OCI-LY3 (cell line): ENCODE results near the gene NAV1.
"Not testable (repeated sequence)": the region's sequence is repeated elsewhere in the genome, so short reads cannot be mapped to it uniquely, and the experiment has no call there.

Source experiments
- H2AFZ ChIP-seq: fragments of 200-600, 300-600 bp; shearing (Covaris generic); 2 replicates; pipeline ENCODE4 v1.6.0; 2014; ENCODE audit warnings: antibody characterized with exemption, low read depth, low read length
- H3K27ac ChIP-seq: fragments of 200-600, 300-600 bp; sonication (generic); 2 replicates; pipeline ENCODE4 v1.5.1; 2014; ENCODE audit warnings: mild to moderate bottlenecking, low read length, moderate library complexity, mixed read lengths
- H3K27me3 ChIP-seq: fragments of 200-600, 300-600 bp; sonication (generic); 2 replicates; pipeline ENCODE4 v1.6.1; 2014; ENCODE audit warnings: low read depth, low read length, mixed read lengths
- H3K36me3 ChIP-seq: fragments of 200-600, 300-600 bp; sonication (generic); replicated peaks from 2 replicates; pipeline ENCODE3; 2014; ENCODE audit warnings: low read depth, low read length, mixed read lengths
- H3K4me1 ChIP-seq: fragments of 300-600, 200-600 bp; sonication (generic); 2 replicates; pipeline ENCODE4 v1.6.1; 2014; ENCODE audit warnings: low read length, mixed read lengths
- H3K4me2 ChIP-seq: fragments of 200-600, 300-600 bp; sonication (generic); 2 replicates; pipeline ENCODE4 v1.6.1; 2014; ENCODE audit warnings: low read length, mixed read lengths
- H3K4me3 ChIP-seq: fragments of 300-600, 200-600 bp; sonication (generic); 2 replicates; pipeline ENCODE4 v1.5.1; 2014; ENCODE audit warnings: antibody characterized with exemption, mild to moderate bottlenecking, low read length, moderate library complexity
- H3K79me2 ChIP-seq: fragments of 300-600, 200-600 bp; shearing (Covaris generic); 2 replicates; pipeline ENCODE4 v1.6.1; 2014; ENCODE audit warnings: mild to moderate bottlenecking, low read length, mixed read lengths
- H3K9ac ChIP-seq: fragments of 300-600, 200-600 bp; shearing (Covaris generic); 2 replicates; pipeline ENCODE4 v1.6.0; 2014; ENCODE audit warnings: mild to moderate bottlenecking, low read length, moderate library complexity
- H3K9me3 ChIP-seq: fragments of 200-600, 300-600 bp; shearing (Covaris generic); 2 replicates; pipeline ENCODE4 v1.6.1; 2014; ENCODE audit warnings: low read length, mixed read lengths; ENCODE audit not compliant: insufficient read depth
- H4K20me1 ChIP-seq: fragments of 200-600, 300-600 bp; sonication (generic); 2 replicates; pipeline ENCODE4 v1.6.1; 2016; ENCODE audit warnings: low read length, mixed read lengths; ENCODE audit not compliant: insufficient read depth
- EZH2phosphoT487 ChIP-seq: fragments of 200-600 bp; shearing (Covaris generic); IDR thresholded peaks from 2 replicates; pipeline ENCODE4 v1.6.1; 2018; ENCODE audit warnings: antibody characterized with exemption, mixed run types, low read depth
- TF ChIP-seq, protein P1 (sequence below): fragments of 200-600, 300-600 bp; sonication (generic); IDR thresholded peaks from 2 replicates; pipeline ENCODE4 v1.5.1; 2014; ENCODE audit warnings: antibody characterized with exemption, low read length, low read depth

The NAV1 gene

GRCh38 chr1:201517631-201518030 is 21.3 kb upstream of the NAV1 start:
- no peaks in the 10 kb centered on the region for H3K79me2 ChIP-seq
- no peak overlapping the region for H3K9ac ChIP-seq
- peaks cover 5% of the 10 kb centered on the region for H3K36me3 ChIP-seq
- peaks cover 3% of the 10 kb centered on the region for H3K4me1 ChIP-seq
- no peak overlapping the region for H3K4me2 ChIP-seq
- no peak overlapping the region for H3K4me3 ChIP-seq
- no peak overlapping the region for H3K27ac ChIP-seq
- H2AFZ ChIP-seq = no peak overlapping the region
- TF ChIP-seq, protein P1, sequence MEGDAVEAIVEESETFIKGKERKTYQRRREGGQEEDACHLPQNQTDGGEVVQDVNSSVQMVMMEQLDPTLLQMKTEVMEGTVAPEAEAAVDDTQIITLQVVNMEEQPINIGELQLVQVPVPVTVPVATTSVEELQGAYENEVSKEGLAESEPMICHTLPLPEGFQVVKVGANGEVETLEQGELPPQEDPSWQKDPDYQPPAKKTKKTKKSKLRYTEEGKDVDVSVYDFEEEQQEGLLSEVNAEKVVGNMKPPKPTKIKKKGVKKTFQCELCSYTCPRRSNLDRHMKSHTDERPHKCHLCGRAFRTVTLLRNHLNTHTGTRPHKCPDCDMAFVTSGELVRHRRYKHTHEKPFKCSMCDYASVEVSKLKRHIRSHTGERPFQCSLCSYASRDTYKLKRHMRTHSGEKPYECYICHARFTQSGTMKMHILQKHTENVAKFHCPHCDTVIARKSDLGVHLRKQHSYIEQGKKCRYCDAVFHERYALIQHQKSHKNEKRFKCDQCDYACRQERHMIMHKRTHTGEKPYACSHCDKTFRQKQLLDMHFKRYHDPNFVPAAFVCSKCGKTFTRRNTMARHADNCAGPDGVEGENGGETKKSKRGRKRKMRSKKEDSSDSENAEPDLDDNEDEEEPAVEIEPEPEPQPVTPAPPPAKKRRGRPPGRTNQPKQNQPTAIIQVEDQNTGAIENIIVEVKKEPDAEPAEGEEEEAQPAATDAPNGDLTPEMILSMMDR = no peak
- no peaks in the 10 kb centered on the region for H3K9me3 ChIP-seq
- H3K27me3 ChIP-seq = no peaks in the 10 kb centered on the region
- H4K20me1 ChIP-seq = no peaks in the 10 kb centered on the region

GRCh38 chr1:201518071-201518470 is 20.9 kb upstream of the NAV1 start:
- H3K79me2 ChIP-seq = no peaks in the 10 kb centered on the region
- H4K20me1 ChIP-seq = no peaks in the 10 kb centered on the region
- H3K4me2 ChIP-seq = no peak overlapping the region
- no peak for TF ChIP-seq EZH2phosphoT487
- TF ChIP-seq, protein P1 = no peak
- H3K36me3 ChIP-seq = peaks cover 7% of the 10 kb centered on the region
- no peaks in the 10 kb centered on the region for H3K4me1 ChIP-seq
- no peak overlapping the region for H3K4me3 ChIP-seq
- H3K27me3 ChIP-seq = no peaks in the 10 kb centered on the region
- H3K9me3 ChIP-seq = no peaks in the 10 kb centered on the region; the same call in 1 of the 2 replicates
- H2AFZ ChIP-seq = no peak overlapping the region
- no peak overlapping the region for H3K27ac ChIP-seq
- H3K9ac ChIP-seq = no peak overlapping the region

DNA sequence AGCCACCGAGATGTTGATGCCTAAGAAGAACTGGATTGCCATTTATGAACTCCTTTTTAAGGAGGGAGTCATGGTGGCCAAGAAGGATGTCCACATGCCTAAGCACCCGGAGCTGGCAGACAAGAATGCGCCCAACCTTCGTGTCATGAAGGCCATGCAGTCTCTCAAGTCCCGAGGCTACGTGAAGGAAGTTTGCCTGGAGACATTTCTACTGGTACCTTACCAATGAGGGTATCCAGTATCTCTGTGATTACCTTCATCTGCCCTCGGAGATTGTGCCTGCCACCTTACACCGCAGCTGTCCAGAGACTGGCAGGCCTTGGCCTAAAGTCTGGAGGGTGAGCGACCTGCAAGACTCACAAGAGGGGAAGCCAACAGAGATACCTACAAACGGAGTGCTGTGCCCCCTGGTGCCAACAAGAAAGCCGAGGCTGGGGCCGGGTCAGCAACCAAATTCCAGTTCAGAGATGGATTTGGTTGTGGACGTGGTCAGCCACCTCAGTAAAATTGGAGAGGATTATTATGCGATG is 18.8 kb upstream of the NAV1 start:
- not testable (repeated sequence) for H3K4me3 ChIP-seq, H3K4me2 ChIP-seq, H3K27me3 ChIP-seq, H3K27ac ChIP-seq, H3K4me1 ChIP-seq, H2AFZ ChIP-seq, H3K79me2 ChIP-seq, H4K20me1 ChIP-seq, H3K9me3 ChIP-seq, H3K9ac ChIP-seq
- peaks cover 21% of the 10 kb centered on the region for H3K36me3 ChIP-seq

- H3K36me3 ChIP-seq = peaks cover 28% of the 10 kb centered on the region
- no peak overlapping the region for H3K4me2 ChIP-seq
- H3K79me2 ChIP-seq = no peaks in the 10 kb centered on the region
- no peaks in the 10 kb centered on the region for H4K20me1 ChIP-seq
- no peaks in the 10 kb centered on the region for H3K4me1 ChIP-seq
- H3K4me3 ChIP-seq = no peak overlapping the region
- H2AFZ ChIP-seq = no peak overlapping the region
- TF ChIP-seq EZH2phosphoT487 = no peak
- TF ChIP-seq, protein P1 = no peak
- H3K9me3 ChIP-seq = no peaks in the 10 kb centered on the region; the same call in 1 of the 2 replicates
- no peak overlapping the region for H3K27ac ChIP-seq
- no peaks in the 10 kb centered on the region for H3K27me3 ChIP-seq
- H3K9ac ChIP-seq = no peak overlapping the region
These were observed 13.6 kb upstream of the NAV1 start for GRCh38 chr1:201525193-201525778.
